ENCODE data around the gene RNF128.
"Not testable (repeated sequence)": the region's sequence is repeated elsewhere in the genome, so short reads cannot be mapped to it uniquely, and the experiment has no call there.

The RNF128 gene

DNA sequence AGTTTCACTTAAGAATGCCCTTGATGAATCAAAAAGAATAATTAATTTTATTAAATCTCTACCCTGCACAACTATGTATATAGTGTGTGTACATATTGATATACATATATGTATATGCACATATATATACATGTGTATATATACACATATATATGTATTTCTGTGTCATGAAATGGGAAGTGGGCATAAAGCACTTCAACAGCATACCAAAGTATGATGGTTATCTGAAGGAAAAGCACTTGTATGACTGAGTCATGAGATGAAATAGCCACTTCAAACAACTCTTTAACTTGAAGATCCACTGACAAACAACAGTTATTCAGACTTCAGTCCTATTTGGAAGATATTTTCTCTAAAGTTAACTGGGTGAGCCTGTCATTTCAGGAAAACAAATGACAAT is 16.3 kb downstream of the RNF128 start:
- no peaks in the 10 kb centered on the region for H3K27me3 ChIP-seq (ENCODE audit: insufficient read depth, insufficient read length)
- no peak overlapping the region for H3K4me3 ChIP-seq (ENCODE audit: insufficient read length, low read depth)
- no peak for DNase-seq (ENCODE audit: low read depth, low spot score)
- no peaks in the 10 kb centered on the region for H3K9me3 ChIP-seq (ENCODE audit: insufficient read depth, low read length)
- H3K4me1 ChIP-seq (ENCODE audit: insufficient read depth, insufficient read length), result no peaks in the 10 kb centered on the region
- no peak overlapping the region for H3K9ac ChIP-seq (ENCODE audit: insufficient read length, low read depth)
- H3K36me3 ChIP-seq (ENCODE audit: insufficient read depth, insufficient read length, low read length), result no peaks in the 10 kb centered on the region
- TF ChIP-seq SUZ12 (IDR thresholded peaks at IDR 0.05; ENCODE audit: extremely low read depth, insufficient read depth, insufficient read length) (no peak), YY1 (IDR thresholded peaks at IDR 0.05; ENCODE audit: insufficient read depth, insufficient read length) (no peak), ZNF274 (IDR thresholded peaks at IDR 0.05; ENCODE audit: low read depth, low read length) (no peak)

DNA sequence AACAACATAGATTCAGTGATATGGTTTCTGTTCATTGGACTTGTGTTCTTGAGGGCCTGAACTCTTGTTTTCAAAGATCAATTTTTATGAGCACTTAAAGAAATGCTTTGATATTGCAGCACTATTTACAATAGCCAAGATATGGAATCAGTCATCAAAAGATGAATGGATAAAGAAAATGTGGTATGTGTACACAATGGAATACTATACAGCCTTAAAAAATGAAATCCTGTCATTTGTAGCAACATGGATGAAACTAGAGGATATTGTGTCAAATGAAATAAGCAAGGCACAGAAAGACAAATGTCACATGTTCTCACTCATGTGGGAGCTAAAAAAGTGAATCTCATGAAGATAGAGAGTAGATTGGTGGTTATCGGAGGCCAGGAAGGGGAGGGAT is 21.9 kb downstream of the RNF128 start:
- Histone ChIP-seq H3K4me1 (ENCODE audit: insufficient read depth, insufficient read length) (no peaks in the 10 kb centered on the region), H3K9ac (ENCODE audit: insufficient read length, low read depth) (no peak overlapping the region), H3K4me3 (ENCODE audit: insufficient read length, low read depth) (no peak overlapping the region), H3K9me3 (ENCODE audit: insufficient read depth, low read length) (peaks cover 7% of the 10 kb centered on the region; the same call in 1 of the 2 replicates), H3K36me3 (ENCODE audit: insufficient read depth, insufficient read length, low read length) (no peaks in the 10 kb centered on the region), H3K27me3 (ENCODE audit: insufficient read depth, insufficient read length) (no peaks in the 10 kb centered on the region)
- TF ChIP-seq YY1 (IDR thresholded peaks at IDR 0.05; ENCODE audit: insufficient read depth, insufficient read length) (no peak), ZNF274 (IDR thresholded peaks at IDR 0.05; ENCODE audit: low read depth, low read length) (no peak), SUZ12 (IDR thresholded peaks at IDR 0.05; ENCODE audit: extremely low read depth, insufficient read depth, insufficient read length) (no peak)
- no peak for DNase-seq (ENCODE audit: low read depth, low spot score)

DNA sequence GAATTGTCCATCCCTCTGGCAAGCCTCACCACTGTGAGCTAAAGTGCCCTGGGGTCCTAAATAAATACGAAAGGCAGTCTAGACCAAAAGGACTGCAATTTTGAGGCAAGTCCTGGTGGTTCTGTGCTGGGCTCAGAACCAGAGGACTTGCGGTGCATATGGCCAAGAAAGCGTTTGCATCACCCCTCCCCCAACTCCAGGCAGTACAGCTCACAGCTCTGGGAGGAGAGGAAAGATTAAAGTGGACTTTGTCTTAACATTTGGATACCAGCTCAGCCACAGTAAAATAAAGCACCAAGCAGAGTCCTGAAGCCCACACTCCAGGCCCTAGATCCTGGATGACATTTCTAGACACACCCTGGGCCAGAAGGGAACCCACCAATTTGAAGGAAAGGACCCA is 24.9 kb downstream of the RNF128 start:
- no peaks in the 10 kb centered on the region for H3K27me3 ChIP-seq (ENCODE audit: insufficient read depth, insufficient read length)
- no peak for DNase-seq (ENCODE audit: low read depth, low spot score)
- TF ChIP-seq ZNF274 (IDR thresholded peaks at IDR 0.05; ENCODE audit: low read depth, low read length) (no peak), YY1 (IDR thresholded peaks at IDR 0.05; ENCODE audit: insufficient read depth, insufficient read length) (no peak), SUZ12 (IDR thresholded peaks at IDR 0.05; ENCODE audit: extremely low read depth, insufficient read depth, insufficient read length) (no peak)

GRCh38 chrX:106752101-106752678 is 25.7 kb downstream of the RNF128 start:
- no peaks in the 10 kb centered on the region for H3K4me1 ChIP-seq (ENCODE audit: insufficient read depth, insufficient read length)
- H3K27me3 ChIP-seq (ENCODE audit: insufficient read depth, insufficient read length), result no peaks in the 10 kb centered on the region
- peaks cover 7% of the 10 kb centered on the region; the same call in 1 of the 2 replicates for H3K9me3 ChIP-seq (ENCODE audit: insufficient read depth, low read length)
- TF ChIP-seq YY1 (IDR thresholded peaks at IDR 0.05; ENCODE audit: insufficient read depth, insufficient read length), result no peak
- TF ChIP-seq SUZ12 (IDR thresholded peaks at IDR 0.05; ENCODE audit: extremely low read depth, insufficient read depth, insufficient read length), result no peak
- no peak for TF ChIP-seq ZNF274 (IDR thresholded peaks at IDR 0.05; ENCODE audit: low read depth, low read length)
- no peak overlapping the region for H3K4me3 ChIP-seq (ENCODE audit: insufficient read length, low read depth)
- H3K9ac ChIP-seq (ENCODE audit: insufficient read length, low read depth), result no peak overlapping the region
- DNase-seq (ENCODE audit: low read depth, low spot score), result no peak
- H3K36me3 ChIP-seq (ENCODE audit: insufficient read depth, insufficient read length, low read length), result no peaks in the 10 kb centered on the region

More for the DNA sequence above, 24.9 kb downstream of the RNF128 start:
- no peak overlapping the region for H3K4me3 ChIP-seq (ENCODE audit: insufficient read length, low read depth)
- no peak overlapping the region for H3K9ac ChIP-seq (ENCODE audit: insufficient read length, low read depth)
- H3K9me3 ChIP-seq (ENCODE audit: insufficient read depth, low read length), result peaks cover 7% of the 10 kb centered on the region; the same call in 1 of the 2 replicates
- H3K4me1 ChIP-seq (ENCODE audit: insufficient read depth, insufficient read length), result no peaks in the 10 kb centered on the region
- no peaks in the 10 kb centered on the region for H3K36me3 ChIP-seq (ENCODE audit: insufficient read depth, insufficient read length, low read length)

DNA sequence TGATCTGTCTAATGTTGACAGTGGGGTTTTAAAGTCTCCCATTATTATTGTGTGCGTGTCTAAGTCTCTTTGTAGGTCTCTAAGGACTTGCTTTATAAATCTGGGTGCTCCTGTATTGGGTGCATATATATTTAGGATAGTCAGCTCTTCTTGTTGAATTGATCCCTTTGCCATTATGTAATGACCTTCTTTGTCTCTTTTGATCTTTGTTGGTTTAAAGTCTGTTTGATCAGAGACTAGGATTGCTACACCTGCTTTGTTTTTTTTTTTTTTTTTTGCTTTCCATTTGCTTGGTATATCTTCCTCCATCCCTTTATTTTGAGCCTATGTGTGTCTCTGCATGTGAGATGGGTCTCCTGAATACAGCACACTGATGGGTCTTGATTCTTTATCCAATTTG is 42.8 kb downstream of the RNF128 start:
- not testable (repeated sequence) for H3K36me3 ChIP-seq (ENCODE audit: insufficient read depth, insufficient read length, low read length); H3K9ac ChIP-seq (ENCODE audit: insufficient read length, low read depth); H3K4me3 ChIP-seq (ENCODE audit: insufficient read length, low read depth); DNase-seq (ENCODE audit: low read depth, low spot score); H3K9me3 ChIP-seq (ENCODE audit: insufficient read depth, low read length); H3K4me1 ChIP-seq (ENCODE audit: insufficient read depth, insufficient read length); H3K27me3 ChIP-seq (ENCODE audit: insufficient read depth, insufficient read length)

GRCh38 chrX:106774981-106775380 is 48.5 kb downstream of the RNF128 start:
- Histone ChIP-seq H3K4me1 (ENCODE audit: insufficient read depth, insufficient read length) (no peaks in the 10 kb centered on the region), H3K27me3 (ENCODE audit: insufficient read depth, insufficient read length) (no peaks in the 10 kb centered on the region), H3K9ac (ENCODE audit: insufficient read length, low read depth) (no peak overlapping the region), H3K4me3 (ENCODE audit: insufficient read length, low read depth) (no peak overlapping the region), H3K9me3 (ENCODE audit: insufficient read depth, low read length) (no peaks in the 10 kb centered on the region; the same call in 1 of the 2 replicates), H3K36me3 (ENCODE audit: insufficient read depth, insufficient read length, low read length) (no peaks in the 10 kb centered on the region)
- TF ChIP-seq SUZ12 (IDR thresholded peaks at IDR 0.05; ENCODE audit: extremely low read depth, insufficient read depth, insufficient read length) (no peak), YY1 (IDR thresholded peaks at IDR 0.05; ENCODE audit: insufficient read depth, insufficient read length) (no peak), ZNF274 (IDR thresholded peaks at IDR 0.05; ENCODE audit: low read depth, low read length) (no peak)
- DNase-seq (ENCODE audit: low read depth, low spot score), result no peak

- Histone ChIP-seq H3K9me3 (ENCODE audit: insufficient read depth, low read length) (no peaks in the 10 kb centered on the region), H3K4me1 (ENCODE audit: insufficient read depth, insufficient read length) (peaks cover 5% of the 10 kb centered on the region), H3K27me3 (ENCODE audit: insufficient read depth, insufficient read length) (no peaks in the 10 kb centered on the region), H3K4me3 (ENCODE audit: insufficient read length, low read depth) (no peak overlapping the region), H3K36me3 (ENCODE audit: insufficient read depth, insufficient read length, low read length) (no peaks in the 10 kb centered on the region), H3K9ac (ENCODE audit: insufficient read length, low read depth) (no peak overlapping the region)
- DNase-seq (ENCODE audit: low read depth, low spot score), result no peak
- TF ChIP-seq YY1 (IDR thresholded peaks at IDR 0.05; ENCODE audit: insufficient read depth, insufficient read length), result no peak
- TF ChIP-seq ZNF274 (IDR thresholded peaks at IDR 0.05; ENCODE audit: low read depth, low read length), result no peak
- TF ChIP-seq SUZ12 (IDR thresholded peaks at IDR 0.05; ENCODE audit: extremely low read depth, insufficient read depth, insufficient read length), result no peak
Measured at GRCh38 chrX:106780264-106780663, 53.8 kb downstream of the RNF128 start.

Data from NT2/D1 (cell line).